A549 (cell line): ENCODE measurements around the gene BANP. TPM values are rescaled to one million over a fixed set of nuclear protein-coding genes. Genes with fewer than 3 reads are reported as not detected.

Experiments used
- ATAC-seq, 2 experiments: fragments of 200-7000 bp in 1 of 2; fragments of >200 bp in 1 of 2; cut with Nextera tagmentation in 1 of 2; cut with Tn5 transposase in 1 of 2; 3 replicates each; pipeline versions ENCODE4 v1.8.0 to v1.9.1; 2018 to 2020; ENCODE audit warnings: mild to moderate bottlenecking in 1 of 2, moderate library complexity in 1 of 2
- CTCF ChIA-PET: fragments of 300-600 bp; sonication (Branson Sonifier 250); formaldehyde crosslinking; extraction: SDS; loops from one replicate; lab custom pipeline; 2021; ENCODE audit warnings: antibody characterized with exemption, inconsistent platforms; lab: Yijun Ruan, JAX
- POLR2A ChIA-PET: fragments of 350-600 bp; formaldehyde crosslinking; extraction: SDS; loops from one replicate; lab custom pipeline; 2021; ENCODE audit warnings: antibody characterized with exemption, inconsistent platforms; lab: Yijun Ruan, JAX
- DNase-seq, 2 experiments: peaks; one replicate each; pipeline versions ENCODE4 v3.0.0 to v3.0.0-alpha.2; 2011 to 2016; ENCODE audit warnings: low read depth in 1 of 2, low spot score in 1 of 2
- FAIRE-seq: peaks from 2 replicates; lab custom pipeline; 2011; peaks lifted over from hg19 to GRCh38; lab: Jason Lieb, UNC
- H3K27ac ChIP-seq, 2 experiments: fragments of >200 bp; sonication (Bioruptor Twin); formaldehyde crosslinking; 3 replicates each; pipeline ENCODE4 v1.5.1; 2016 to 2017
- H3K4me1 ChIP-seq: fragments of >200 bp; sonication (Bioruptor Twin); formaldehyde crosslinking; 3 replicates; pipeline ENCODE4 v1.6.1; 2016
- H3K4me2 ChIP-seq: fragments of >200 bp; sonication (Bioruptor Twin); formaldehyde crosslinking; 3 replicates; pipeline ENCODE4 v1.6.1; 2016
- H3K4me3 ChIP-seq: fragments of >200 bp; sonication (Bioruptor Twin); formaldehyde crosslinking; 3 replicates; pipeline ENCODE4 v1.5.1; 2016
- H3K9me3 ChIP-seq: fragments of >200 bp; sonication (Bioruptor Twin); formaldehyde crosslinking; 3 replicates; pipeline ENCODE4 v1.6.1; 2016
- CBX2 ChIP-seq: fragments of 200-600 bp; sonication (generic); IDR thresholded peaks from 2 replicates; pipeline ENCODE4 v1.6.1; 2016; ENCODE audit warnings: low read depth, mild to moderate bottlenecking, borderline replicate concordance
- CBX8 ChIP-seq: fragments of 200-600 bp; sonication (generic); IDR thresholded peaks from 2 replicates; pipeline ENCODE4 v1.6.1; 2016
- CHD4 ChIP-seq: fragments of 200-600 bp; sonication (generic); IDR thresholded peaks from 2 replicates; pipeline ENCODE4 v1.6.1; 2016; ENCODE audit warnings: antibody characterized with exemption, mild to moderate bottlenecking, borderline replicate concordance
- EHMT2 ChIP-seq: fragments of 200-600 bp; sonication (generic); IDR thresholded peaks from 2 replicates; pipeline ENCODE4 v1.6.1; 2016; ENCODE audit warnings: antibody characterized with exemption, low read depth, mild to moderate bottlenecking, moderate library complexity
- ESRRA ChIP-seq: fragments of 150-350 bp; IDR thresholded peaks from 2 replicates; pipeline ENCODE4 v1.6.1; 2014; ENCODE audit warnings: mild to moderate bottlenecking, low read length, borderline replicate concordance
- FOXS1 ChIP-seq: fragments of 250-450 bp; sonication (Bioruptor Pico); IDR thresholded peaks from 2 replicates; pipeline ENCODE4 v1.5.0; 2020; ENCODE audit warnings: mild to moderate bottlenecking, moderate library complexity
- HOXA7 ChIP-seq: fragments of 250-450 bp; sonication (Bioruptor Pico); IDR thresholded peaks from 2 replicates; pipeline ENCODE4 v1.5.0; 2020; ENCODE audit warnings: mild to moderate bottlenecking, moderate library complexity
- JUNB ChIP-seq: fragments of >200 bp; sonication (Bioruptor Twin); formaldehyde crosslinking; IDR thresholded peaks from 2 replicates; pipeline ENCODE4 v1.6.1; 2016
- KDM1A ChIP-seq: fragments of 200-600 bp; sonication (generic); IDR thresholded peaks from 2 replicates; pipeline ENCODE4 v1.6.1; 2016; ENCODE audit warnings: low read depth, mild to moderate bottlenecking
- MAZ ChIP-seq: fragments of 150-350 bp; IDR thresholded peaks from 2 replicates; pipeline ENCODE4 v1.6.1; 2014; ENCODE audit warnings: antibody characterized with exemption, low read depth, low read length, borderline replicate concordance
- MYC ChIP-seq: IDR thresholded peaks from 2 replicates; pipeline ENCODE4 v1.6.1; 2012; ENCODE audit warnings: mild to moderate bottlenecking, inconsistent platforms, low read length, improper control_type of control experiment, borderline replicate concordance
- NFE2L2 ChIP-seq: fragments of 150-350 bp; conservative IDR thresholded peaks from 2 replicates; pipeline ENCODE4 v1.6.1; 2014; ENCODE audit warnings: low read length
- NR3C1 ChIP-seq: fragments of >200 bp; sonication (Bioruptor Twin); formaldehyde crosslinking; IDR thresholded peaks from 3 replicates; pipeline ENCODE4 v1.6.1; 2017
- POLR2A ChIP-seq: IDR thresholded peaks from 2 replicates; pipeline ENCODE4 v1.6.1; 2012; ENCODE audit warnings: mild to moderate bottlenecking, low read length
- TP53 ChIP-seq: fragments of 250-450 bp; sonication (Bioruptor Pico); IDR thresholded peaks from 2 replicates; pipeline ENCODE4 v1.5.0; 2021; ENCODE audit warnings: mild to moderate bottlenecking, moderate library complexity
- ZC3H11A ChIP-seq: fragments of 450-650 bp; IDR thresholded peaks from 2 replicates; pipeline ENCODE4 v1.6.1; 2014; ENCODE audit warnings: antibody characterized with exemption, mild to moderate bottlenecking
- ZFP36 ChIP-seq: fragments of 450-650 bp; IDR thresholded peaks from 2 replicates; pipeline ENCODE4 v1.6.1; 2014; ENCODE audit warnings: borderline replicate concordance; ENCODE audit not compliant: partially characterized antibody
- ZNF302 ChIP-seq: fragments of 250-450 bp; sonication (Bioruptor Pico); IDR thresholded peaks from 2 replicates; pipeline ENCODE4 v1.9.0; 2021; ENCODE audit warnings: inconsistent platforms, mild to moderate bottlenecking, moderate library complexity
- ZSCAN20 ChIP-seq: fragments of 250-450 bp; sonication (Bioruptor Pico); IDR thresholded peaks from 2 replicates; pipeline ENCODE4 v1.8.0; 2022; ENCODE audit warnings: mild to moderate bottlenecking, moderate library complexity
- whole genome bisulfite sequencing: methylation state at CpG from one replicate; pipeline ENCODE4 v1.1.6; 2017; ENCODE audit errors: missing lambda C conversion rate; 5-methylcytosine and 5-hydroxymethylcytosine counted together
- polyA plus RNA-seq, 4 experiments: library from polyadenylated mRNA; depleted of rRNA in 3 of 4; stranded (reverse); fragments of >200 nt; fragmentation: RNase III in 1 of 4; extraction: RNeasy Plus Mini Kit Qiagen cat#74134 plus additional on column Dnase treatment in 1 of 4; gene quantifications; 2 replicates in 3 of 4; 3 replicates in 1 of 4; pipeline ENCODE4 v1.2.3, GENCODE V29; 2011 to 2017
- TF ChIP-seq, protein P1 (sequence below): fragments of 450-650 bp; IDR thresholded peaks from 2 replicates; pipeline ENCODE4 v1.6.1; 2014; ENCODE audit warnings: antibody characterized with exemption
- TF ChIP-seq, protein P2 (sequence below): fragments of 250-450 bp; sonication (Bioruptor Pico); IDR thresholded peaks from 2 replicates; pipeline ENCODE4 v1.5.0; 2020; ENCODE audit warnings: low read depth, mild to moderate bottlenecking, moderate library complexity

Gene BANP
- polyA plus RNA-seq, 2 of the 4 experiments (the other 2 are of a cell fraction), result 17.1 to 17.2 TPM

DNA sequence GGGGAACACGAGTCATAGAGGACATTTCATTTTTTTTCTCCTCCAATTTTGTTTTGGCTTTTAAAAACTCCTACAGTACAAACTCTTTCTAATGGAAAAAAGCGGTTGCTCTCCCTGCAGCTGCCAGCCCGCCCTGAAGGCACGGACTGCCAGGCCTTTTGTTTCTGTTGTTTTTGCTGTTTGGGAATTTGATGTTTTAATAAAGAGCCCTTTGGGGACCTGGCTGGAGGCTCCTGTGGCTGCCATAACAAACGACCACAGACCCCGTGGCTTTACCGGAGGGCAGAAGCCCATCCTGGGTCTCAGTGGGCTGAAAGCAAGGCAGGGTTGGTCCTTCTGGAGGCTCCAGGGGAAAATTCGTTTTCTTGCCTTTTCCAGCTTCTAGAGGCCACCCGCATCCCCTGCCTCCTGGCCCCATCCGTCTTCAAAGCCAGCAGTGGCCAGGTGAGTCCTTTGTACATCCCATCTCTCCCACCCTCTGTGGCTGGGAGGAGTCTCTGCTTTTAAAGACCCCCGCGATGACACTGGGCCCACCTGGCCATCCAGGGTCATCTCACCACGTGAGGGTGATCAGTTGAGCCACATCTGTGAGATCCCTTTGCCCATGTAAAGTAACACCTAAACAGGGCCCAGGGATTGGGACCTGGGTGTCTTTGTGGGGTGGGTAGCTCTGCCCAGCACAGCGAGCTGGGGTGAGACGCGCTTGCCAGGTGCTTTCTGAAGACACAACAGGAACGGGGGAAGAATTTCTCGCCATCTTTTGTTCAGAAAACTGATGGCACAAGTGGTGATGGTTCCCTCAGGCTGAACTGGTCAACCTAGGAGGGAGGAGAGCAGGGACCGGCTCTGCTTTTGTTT lies 113.9 kb downstream of the BANP start:
- DNase-seq (no peak), FAIRE-seq (no peak)
- Histone ChIP-seq H3K4me1 (no peaks in the 10 kb centered on the region), H3K27ac (no peak overlapping the region), H3K9me3 (no peaks in the 10 kb centered on the region), H3K4me2 (no peak overlapping the region), H3K4me3 (no peak overlapping the region)
- CTCF ChIA-PET, result interaction anchor here (0.9 to 1.0 kb wide), 2 partner anchors 9 to 17 kb away, joined by 3 to 4 read pairs; no protein-coding TSS in a partner anchor
- WGBS, result 93% methylated on average over 19 of the region's 19 CpGs
- POLR2A ChIA-PET, result interaction anchor here (0.6 kb wide), 1 partner anchor 16 kb away, joined by 3 read pairs; no protein-coding TSS in a partner anchor
- TF ChIP-seq TP53 (no peak), CBX8 (no peak), ZFP36 (no peak), ZNF302 (CRISPR knock-in tag) (no peak), NR3C1 (no peak), MAZ (no peak), ESRRA (no peak), KDM1A (no peak), JUNB (no peak), NFE2L2 (no peak)
- TF ChIP-seq, protein P1, sequence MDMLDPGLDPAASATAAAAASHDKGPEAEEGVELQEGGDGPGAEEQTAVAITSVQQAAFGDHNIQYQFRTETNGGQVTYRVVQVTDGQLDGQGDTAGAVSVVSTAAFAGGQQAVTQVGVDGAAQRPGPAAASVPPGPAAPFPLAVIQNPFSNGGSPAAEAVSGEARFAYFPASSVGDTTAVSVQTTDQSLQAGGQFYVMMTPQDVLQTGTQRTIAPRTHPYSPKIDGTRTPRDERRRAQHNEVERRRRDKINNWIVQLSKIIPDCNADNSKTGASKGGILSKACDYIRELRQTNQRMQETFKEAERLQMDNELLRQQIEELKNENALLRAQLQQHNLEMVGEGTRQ, result no peak
- TF ChIP-seq, all 56 proteins: peak for 0
- no peak for ATAC-seq

DNA sequence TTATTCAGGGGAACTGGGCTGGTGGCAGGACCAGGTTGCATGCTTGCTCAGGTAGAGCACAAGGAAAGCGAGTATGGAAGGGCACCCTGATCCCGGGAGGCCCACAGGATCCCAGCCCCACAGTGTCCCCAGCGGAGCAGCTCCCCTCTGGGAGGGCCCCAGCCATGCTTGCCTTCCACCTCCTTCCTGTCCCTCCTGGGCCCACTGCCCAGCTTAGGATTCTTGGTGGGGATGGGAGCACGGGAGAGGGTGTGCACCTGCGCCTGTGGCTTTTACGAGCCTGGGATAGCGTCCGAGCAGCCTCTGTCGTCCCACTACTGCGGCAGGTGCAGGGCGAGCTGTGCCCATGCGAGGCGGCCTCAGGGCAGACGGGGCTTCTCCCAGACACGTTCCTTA lies 114.5 kb downstream of the BANP start:
- no peak overlapping the region for H3K4me3 ChIP-seq
- no peaks in the 10 kb centered on the region for H3K9me3 ChIP-seq
- no peak for ATAC-seq
- H3K4me1 ChIP-seq, result no peaks in the 10 kb centered on the region
- no peak for FAIRE-seq
- no peak for DNase-seq
- H3K4me2 ChIP-seq, result no peak overlapping the region
- ChIA-PET CTCF (interaction anchor here (0.9 to 1.0 kb wide), 2 partner anchors 8 to 17 kb away, joined by 3 to 4 read pairs; no protein-coding TSS in a partner anchor), POLR2A (interaction anchor here (0.6 kb wide), 1 partner anchor 16 kb away, joined by 3 read pairs; no protein-coding TSS in a partner anchor)
- WGBS, result 97% methylated on average over 14 of the region's 15 CpGs
- TF ChIP-seq FOXS1 (CRISPR knock-in tag), result no peak
- TF ChIP-seq HOXA7, result no peak
- no peak for TF ChIP-seq CBX8
- TF ChIP-seq MYC, result no peak
- TF ChIP-seq MAZ, result no peak
- no peak for TF ChIP-seq POLR2A
- TF ChIP-seq EHMT2, result no peak
- no peak for TF ChIP-seq ZC3H11A
- TF ChIP-seq CHD4, result no peak
- no peak overlapping the region for H3K27ac ChIP-seq

DNA sequence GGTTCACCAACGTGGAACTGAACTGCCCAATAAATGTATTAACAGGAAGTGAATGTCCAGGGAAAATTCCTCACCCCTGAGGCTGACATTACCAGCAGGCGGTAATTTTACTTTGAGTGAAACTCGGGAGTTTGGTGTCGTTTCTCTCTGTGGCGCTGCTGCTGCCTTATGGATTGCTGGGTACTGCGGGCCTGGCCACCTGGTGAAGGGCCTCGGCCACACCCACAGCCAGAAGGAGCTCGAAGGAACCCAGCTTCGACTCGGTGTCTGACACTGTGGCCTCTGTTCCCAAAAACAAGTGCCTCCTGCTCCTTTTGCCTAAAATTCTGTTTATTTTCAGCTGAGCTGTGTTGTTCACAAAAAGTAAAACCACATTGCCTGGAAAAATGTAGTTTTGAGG lies 115.0 kb downstream of the BANP start:
- WGBS, result 92% methylated on average over 10 of the region's 10 CpGs
- FAIRE-seq, result no peak
- POLR2A ChIA-PET, result no interaction called here
- no peaks in the 10 kb centered on the region for H3K4me1 ChIP-seq
- TF ChIP-seq CHD4, result no peak
- TF ChIP-seq, protein P2, sequence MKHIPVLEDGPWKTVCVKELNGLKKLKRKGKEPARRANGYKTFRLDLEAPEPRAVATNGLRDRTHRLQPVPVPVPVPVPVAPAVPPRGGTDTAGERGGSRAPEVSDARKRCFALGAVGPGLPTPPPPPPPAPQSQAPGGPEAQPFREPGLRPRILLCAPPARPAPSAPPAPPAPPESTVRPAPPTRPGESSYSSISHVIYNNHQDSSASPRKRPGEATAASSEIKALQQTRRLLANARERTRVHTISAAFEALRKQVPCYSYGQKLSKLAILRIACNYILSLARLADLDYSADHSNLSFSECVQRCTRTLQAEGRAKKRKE, result no peak
- TF ChIP-seq ZSCAN20, result no peak
- TF ChIP-seq FOXS1 (CRISPR knock-in tag), result no peak
- TF ChIP-seq MYC, result no peak
- TF ChIP-seq TP53, result no peak
- TF ChIP-seq CBX2, result no peak
- TF ChIP-seq, all 56 proteins: peak for 0
- Histone ChIP-seq H3K4me2 (no peak overlapping the region), H3K9me3 (no peaks in the 10 kb centered on the region), H3K4me3 (no peak overlapping the region), H3K27ac (no peak overlapping the region)
- CTCF ChIA-PET, result interaction anchor here (0.9 kb wide), 1 partner anchor 18 kb away, joined by 3 read pairs; no protein-coding TSS in a partner anchor
- no peak for DNase-seq
- no peak for ATAC-seq
